GM12878 (cell line): ENCODE results near the gene SLC25A48. TPM values are rescaled to one million over a fixed set of nuclear protein-coding genes. Genes with fewer than 3 reads are reported as not detected.
"Not testable (repeated sequence)": the region's sequence is repeated elsewhere in the genome, so short reads cannot be mapped to it uniquely, and the experiment has no call there.

ENCODE experiments used
- ATAC-seq: fragments of 200-7000 bp; cut with Tn5 transposase; 3 replicates; pipeline ENCODE4 v1.9.1; 2020; ENCODE audit warnings: mild to moderate bottlenecking, moderate library complexity
- BruUV-seq: library from RNA; stranded (reverse); fragments of 400-500 nt; replicated peaks from 2 replicates; lab custom pipeline; 2021; lab: Mats Ljungman, UMichigan
- CTCF ChIA-PET: fragments of 300-600 bp; sonication (Branson Sonifier 250); formaldehyde crosslinking; extraction: SDS; loops from one replicate; lab custom pipeline; 2021; ENCODE audit warnings: inconsistent platforms; lab: Yijun Ruan, JAX
- POLR2A ChIA-PET: fragments of 350-600 bp; formaldehyde crosslinking; extraction: SDS; loops from one replicate; lab custom pipeline; 2021; ENCODE audit warnings: inconsistent platforms; lab: Charles Lee
- RAD21 ChIA-PET: fragments of 300-600 bp; sonication (Branson Sonifier 250); formaldehyde crosslinking; loops from one replicate; lab custom pipeline; 2023; ENCODE audit warnings: antibody characterized with exemption; ENCODE audit not compliant: unreplicated experiment; lab: Charles Lee
- SMC1A ChIA-PET: fragments of 300-600 bp; sonication (Branson Sonifier 250); formaldehyde crosslinking; loops from one replicate; lab custom pipeline; 2023; ENCODE audit not compliant: unreplicated experiment, uncharacterized antibody; lab: Charles Lee
- DNase-seq: peaks from one replicate; pipeline ENCODE4 v3.0.0-alpha.2; 2011; ENCODE audit warnings: low read depth, low spot score
- FAIRE-seq: peaks from 3 replicates; lab custom pipeline; 2011; peaks lifted over from hg19 to GRCh38; lab: Jason Lieb, UNC
- H2AFZ ChIP-seq: 2 replicates; pipeline ENCODE4 v1.6.0; 2011; ENCODE audit warnings: low read depth, low read length, control low read depth; ENCODE audit not compliant: control insufficient read depth
- H3K27ac ChIP-seq: 2 replicates; pipeline ENCODE4 v1.5.1; 2011; ENCODE audit warnings: control low read depth; ENCODE audit not compliant: control insufficient read depth, insufficient read depth
- H3K27me3 ChIP-seq, 2 experiments: replicated peaks in 1 of 2; 2 replicates each; pipeline versions ENCODE4 v1.6.0 to v1.6.1; 2011; ENCODE audit warnings: low read length in 1 of 2; ENCODE audit not compliant: control insufficient read depth in 2 of 2, insufficient read depth in 2 of 2
- H3K36me3 ChIP-seq, 2 experiments: 2 replicates each; pipeline ENCODE4 v1.5.1; 2011; ENCODE audit warnings: low read length in 1 of 2; ENCODE audit not compliant: control insufficient read depth in 2 of 2, insufficient read depth in 2 of 2
- H3K4me1 ChIP-seq: 2 replicates; pipeline ENCODE4 v1.6.1; 2011; ENCODE audit warnings: mild to moderate bottlenecking, low read length, moderate library complexity, mixed read lengths; ENCODE audit not compliant: control insufficient read depth, insufficient read depth
- H3K4me2 ChIP-seq: 2 replicates; pipeline ENCODE4 v1.6.0; 2011; ENCODE audit warnings: control low read depth; ENCODE audit not compliant: control insufficient read depth, insufficient read depth
- H3K4me3 ChIP-seq: fragments of 200-600 bp; sonication (generic); 2 replicates; pipeline ENCODE4 v1.5.1; 2016
- H3K79me2 ChIP-seq: 2 replicates; pipeline ENCODE4 v1.6.0; 2011; ENCODE audit warnings: low read length; ENCODE audit not compliant: control insufficient read depth, insufficient read depth
- H3K9ac ChIP-seq: 2 replicates; pipeline ENCODE4 v1.8.0; 2011; ENCODE audit warnings: low read length, control low read depth, mixed read lengths; ENCODE audit not compliant: control insufficient read depth, insufficient read depth
- H3K9me3 ChIP-seq: replicated peaks from 3 replicates; pipeline ENCODE4 v1.5.1; 2011; ENCODE audit warnings: mild to moderate bottlenecking, low read length; ENCODE audit not compliant: control insufficient read depth, insufficient read depth
- H4K20me1 ChIP-seq: 2 replicates; pipeline ENCODE4 v1.6.0; 2011; ENCODE audit not compliant: control insufficient read depth, insufficient read depth
- BCLAF1 ChIP-seq: fragments of 450-650 bp; IDR thresholded peaks from 2 replicates; pipeline ENCODE4 v1.6.1; 2017; ENCODE audit warnings: antibody characterized with exemption, mild to moderate bottlenecking, moderate library complexity
- CBX3 ChIP-seq: fragments of 200-600 bp; sonication (generic); IDR thresholded peaks from 2 replicates; pipeline ENCODE4 v1.6.1; 2016; ENCODE audit warnings: low read depth, borderline replicate concordance
- ESRRA ChIP-seq: IDR thresholded peaks from 2 replicates; pipeline ENCODE4 v1.6.1; 2012; ENCODE audit warnings: mild to moderate bottlenecking, low read length, improper control_type of control experiment
- RUNX3 ChIP-seq: IDR thresholded peaks from 2 replicates; pipeline ENCODE4 v1.6.1; 2012; ENCODE audit warnings: low read length, inconsistent platforms
- SMAD5 ChIP-seq: IDR thresholded peaks from 2 replicates; pipeline ENCODE4 v1.6.1; 2016; ENCODE audit warnings: antibody characterized with exemption, low read depth
- TCF7 ChIP-seq: IDR thresholded peaks from 2 replicates; pipeline ENCODE4 v1.6.1; 2014; ENCODE audit warnings: antibody characterized with exemption, borderline replicate concordance
- USF1 ChIP-seq: IDR thresholded peaks from 2 replicates; pipeline ENCODE4 v1.6.1; 2011; ENCODE audit warnings: borderline replicate concordance, low read depth, mild to moderate bottlenecking, moderate library complexity, mixed read lengths, low read length; ENCODE audit not compliant: insufficient read depth; ENCODE audit errors: extremely low read length
- ZBTB11 ChIP-seq: fragments of 450-650 bp; formaldehyde crosslinking; IDR thresholded peaks from 2 replicates; pipeline ENCODE4 v1.5.0; 2022; ENCODE audit warnings: mild to moderate bottlenecking, missing genetic modification characterization
- ZNF384 ChIP-seq: IDR thresholded peaks from 2 replicates; pipeline ENCODE4 v1.6.1; 2012; ENCODE audit warnings: low read depth, mild to moderate bottlenecking, low read length, improper control_type of control experiment, borderline replicate concordance
- WGBS: methylation state at CpG from one replicate; pipeline ENCODE4 v1.1.6; 2016; ENCODE audit warnings: low lambda C conversion rate; ENCODE audit not compliant: insufficient replicate concordance, insufficient coverage; ENCODE audit errors: missing lambda C conversion rate; 5-methylcytosine and 5-hydroxymethylcytosine counted together
- in situ Hi-C: fragments of 300-500 bp; cut with MboI; formaldehyde crosslinking; loops from 9 replicates; pipeline ENCODE4 v1.14.3; 2018; ENCODE audit warnings: mixed read lengths
- intact Hi-C: fragments of 100-400 bp; cut with micrococcal nuclease; formaldehyde crosslinking; loops from one replicate; pipeline ENCODE4 v1.14.2; 2022; ENCODE audit not compliant: unreplicated experiment
- polyA plus RNA-seq, 11 experiments: library from polyadenylated mRNA; depleted of rRNA in 4 of 11; unstranded in 6 of 11; stranded (reverse) in 5 of 11; fragments of >200 nt; fragmentation: Nextera tagmentation in 4 of 11; fragmentation: Illumina TruSeq in 1 of 11; extraction: Ambion mirVana in 4 of 11; extraction: Trizol in 1 of 11; gene quantifications; 1 replicate in 1 of 11; 2 replicates in 10 of 11; pipeline versions ENCODE4 v1.2.1 to v1.2.3, GENCODE V29; 2011 to 2016; ENCODE audit warnings: inconsistent platforms in 2 of 11, missing spikeins in 2 of 11, low read depth in 1 of 11
- total RNA-seq, 4 experiments: library from RNA; depleted of rRNA in 3 of 4; stranded (reverse); fragments of >200 nt in 3 of 4; fragmentation: Illumina TruSeq in 1 of 4; extraction: Trizol in 1 of 4; gene quantifications; 2 replicates each; pipeline versions ENCODE4 v1.2.1 to v1.2.3, GENCODE V29; 2013 to 2021

SLC25A48 gene
- total and polyA plus RNA-seq, 10 of the 15 experiments (the other 5 are each of a cell fraction or from before 2014, with no cell fraction given): 0.06 TPM; not detected in 9

GRCh38 chr5:135857630-135858311 lies 23.3 kb downstream of the SLC25A48 start (continued):
- TF ChIP-seq BCLAF1: no peak
- TF ChIP-seq RUNX3: no peak
- TF ChIP-seq ZNF384: no peak
- no peak for TF ChIP-seq CBX3
- no peak for TF ChIP-seq SMAD5
- TF ChIP-seq USF1: no peak
- no peak for TF ChIP-seq ZBTB11 (CRISPR knock-in tag)
- TF ChIP-seq ESRRA: no peak
- TF ChIP-seq TCF7: no peak
- TF ChIP-seq, all 136 proteins: peak for 0

- H3K4me1 ChIP-seq, in situ Hi-C loops, H3K27ac ChIP-seq, H4K20me1 ChIP-seq, H3K27me3 ChIP-seq, POLR2A ChIA-PET, SMC1A ChIA-PET, CTCF ChIA-PET, intact Hi-C loops, H3K9ac ChIP-seq, RAD21 ChIA-PET, H3K36me3 ChIP-seq, H3K4me3 ChIP-seq, H3K79me2 ChIP-seq, H2AFZ ChIP-seq, ATAC-seq, FAIRE-seq, H3K4me2 ChIP-seq, DNase-seq, BruUV-seq, H3K9me3 ChIP-seq: not testable (repeated sequence)
- WGBS: 31% methylated on average over 3 of the region's 3 CpGs
Observed at GRCh38 chr5:135859186-135859585, 24.7 kb downstream of the SLC25A48 start.
